AG04450 (cell line): Measurements from ENCODE around the gene FILIP1. TPM values are rescaled to one million over a fixed set of nuclear protein-coding genes. Genes with fewer than 3 reads are reported as not detected.
"Not testable (repeated sequence)": the region's sequence is repeated elsewhere in the genome, so short reads cannot be mapped to it uniquely, and the experiment has no call there.

Source experiments
- CTCF ChIA-PET: fragments of 300-600, 350-600 bp; formaldehyde crosslinking; extraction: SDS; loops from one replicate; lab custom pipeline; 2022; ENCODE audit warnings: antibody characterized with exemption, inconsistent platforms; lab: Charles Lee
- POLR2A ChIA-PET: fragments of 350-600 bp; formaldehyde crosslinking; extraction: SDS; loops from one replicate; lab custom pipeline; 2021; ENCODE audit warnings: antibody characterized with exemption, inconsistent platforms; lab: Yijun Ruan, JAX
- DNase-seq: peaks from one replicate; pipeline ENCODE4 v3.0.0-alpha.2; 2011; ENCODE audit warnings: low read depth, low spot score
- H3K27ac ChIP-seq: one replicate; pipeline ENCODE4 v1.5.1; 2012; ENCODE audit warnings: low read depth, low read length, control low read depth
- H3K27me3 ChIP-seq: one replicate; pipeline ENCODE4 v1.6.0; 2012; ENCODE audit warnings: low read length; ENCODE audit not compliant: control insufficient read depth, insufficient read depth
- H3K4me3 ChIP-seq: 2 replicates; pipeline ENCODE4 v1.5.1; 2011; ENCODE audit warnings: mild to moderate bottlenecking, low read depth, low read length, control low read depth
- H3K9me3 ChIP-seq: 2 replicates; pipeline ENCODE4 v1.5.1; 2012; ENCODE audit warnings: low read length; ENCODE audit not compliant: control insufficient read depth, insufficient read depth
- CTCF ChIP-seq: IDR thresholded peaks from 2 replicates; pipeline ENCODE4 v1.5.1; 2011; ENCODE audit warnings: low read depth, low read length, control low read depth, inconsistent platforms
- polyA plus RNA-seq: library from polyadenylated mRNA; depleted of rRNA; stranded (reverse); fragments of >200 nt; gene quantifications from 2 replicates; pipeline ENCODE4 v1.2.3, GENCODE V29; 2011

FILIP1 gene
- polyA plus RNA-seq, 1 experiment, result 0.12 TPM

DNA sequence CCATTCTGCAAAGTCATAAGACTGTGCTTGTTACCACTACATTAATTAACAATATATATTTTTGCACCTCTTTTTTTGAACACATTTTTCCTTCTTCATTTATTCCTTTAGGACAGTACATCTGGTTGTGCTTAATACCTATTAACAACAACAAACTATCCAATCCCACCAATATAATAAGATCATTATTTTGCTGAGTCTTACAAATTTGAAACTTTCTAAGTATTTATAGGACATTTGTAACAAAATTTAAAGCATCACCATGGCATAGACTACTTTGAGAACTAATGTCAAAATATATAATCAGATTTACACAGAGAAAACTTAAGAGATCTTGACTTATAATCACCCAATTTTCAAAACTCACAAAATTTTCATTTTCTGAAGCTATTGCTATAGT lies 47.9 kb downstream of the FILIP1 start:
- CTCF ChIA-PET, result no interaction called here
- TF ChIP-seq CTCF, result no peak
- Histone ChIP-seq H3K4me3 (no peak overlapping the region), H3K27me3 (no peaks in the 10 kb centered on the region), H3K27ac (no peak overlapping the region), H3K9me3 (no peaks in the 10 kb centered on the region)
- no peak for DNase-seq
- POLR2A ChIA-PET, result no interaction called here

- no peak overlapping the region for H3K27ac ChIP-seq
- no peak overlapping the region for H3K4me3 ChIP-seq
- CTCF ChIA-PET, result no interaction called here
- no peak for TF ChIP-seq CTCF
- no peak for DNase-seq
- no peaks in the 10 kb centered on the region for H3K9me3 ChIP-seq
- POLR2A ChIA-PET, result no interaction called here
- no peaks in the 10 kb centered on the region for H3K27me3 ChIP-seq
Measured at GRCh38 chr6:75444899-75445298, 48.7 kb downstream of the FILIP1 start.

GRCh38 chr6:75441883-75442282 lies 51.7 kb downstream of the FILIP1 start:
- H3K27ac ChIP-seq, H3K27me3 ChIP-seq, H3K9me3 ChIP-seq, CTCF ChIA-PET, DNase-seq, POLR2A ChIA-PET, H3K4me3 ChIP-seq: not testable (repeated sequence)

DNA sequence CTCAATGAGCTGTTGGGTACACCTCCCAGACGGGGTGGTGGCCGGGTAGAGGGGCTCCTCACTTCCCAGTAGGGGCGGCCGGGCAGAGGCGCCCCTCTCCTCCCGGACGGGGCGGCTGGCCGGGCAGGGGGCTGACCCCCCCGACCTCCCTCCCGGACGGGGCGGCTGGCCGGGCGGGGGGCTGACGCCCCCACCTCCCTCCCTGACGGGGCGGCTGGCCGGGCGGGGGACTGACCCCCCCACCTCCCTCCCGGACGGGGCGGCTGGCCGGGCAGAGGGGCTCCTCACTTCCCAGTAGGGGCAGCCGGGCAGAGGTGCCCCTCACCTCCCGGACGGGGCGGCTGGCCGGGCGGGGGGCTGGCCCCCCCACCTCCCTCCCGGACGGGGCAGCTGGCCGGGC lies 52.1 kb downstream of the FILIP1 start:
- CTCF ChIA-PET, POLR2A ChIA-PET, DNase-seq, H3K4me3 ChIP-seq, H3K9me3 ChIP-seq, H3K27me3 ChIP-seq, H3K27ac ChIP-seq: not testable (repeated sequence)

- Histone ChIP-seq H3K4me3 (no peak overlapping the region), H3K27me3 (no peaks in the 10 kb centered on the region), H3K27ac (no peak overlapping the region), H3K9me3 (no peaks in the 10 kb centered on the region)
- TF ChIP-seq CTCF, result no peak
- DNase-seq, result no peak
- ChIA-PET POLR2A (interaction anchor here (0.8 to 1.7 kb wide), 3 partner anchors 11 to 86 kb away, joined by 3 to 5 read pairs (median 5); no protein-coding TSS in a partner anchor), CTCF (interaction anchor here (1.0 to 1.3 kb wide), 3 partner anchors 89 to 171 kb away, joined by 3 to 4 read pairs (median 3); no protein-coding TSS in a partner anchor)
Measured at GRCh38 chr6:75438442-75439116, 55.0 kb downstream of the FILIP1 start.

- Histone ChIP-seq H3K9me3 (no peaks in the 10 kb centered on the region), H3K27ac (no peak overlapping the region), H3K4me3 (no peak overlapping the region), H3K27me3 (no peaks in the 10 kb centered on the region)
- no peak for TF ChIP-seq CTCF
- DNase-seq, result no peak
- ChIA-PET POLR2A (interaction anchor here (0.6 to 1.7 kb wide), 5 partner anchors 12 to 90 kb away, joined by 3 to 5 read pairs (median 4); no protein-coding TSS in a partner anchor), CTCF (interaction anchor here (1.0 to 1.4 kb wide), 2 partner anchors 141 to 171 kb away, joined by 3 to 4 read pairs; no protein-coding TSS in a partner anchor)
Measured at GRCh38 chr6:75438013-75438431, 55.6 kb downstream of the FILIP1 start.
